Breast epithelium (tissue), 3 donors: Measurements from ENCODE around the gene RAB7A.

Experiments used
- CTCF ChIP-seq, 3 donors: fragments of 450-650 bp; IDR thresholded peaks; one replicate each; pipeline ENCODE4 v1.5.1; 2016 to 2017; ENCODE audit warnings: antibody characterized with exemption in 3 of 3, mild to moderate bottlenecking in 3 of 3, moderate library complexity in 3 of 3
- POLR2A ChIP-seq: fragments of 450-650 bp; IDR thresholded peaks from one replicate; pipeline ENCODE4 v1.6.1; 2016; ENCODE audit warnings: antibody characterized with exemption, mild to moderate bottlenecking, moderate library complexity
- POLR2AphosphoS5 ChIP-seq, 3 donors: sonication (generic); formaldehyde crosslinking; IDR thresholded peaks; one replicate each; pipeline ENCODE4 v1.6.1; 2017; ENCODE audit warnings: antibody characterized with exemption in 3 of 3

DNA sequence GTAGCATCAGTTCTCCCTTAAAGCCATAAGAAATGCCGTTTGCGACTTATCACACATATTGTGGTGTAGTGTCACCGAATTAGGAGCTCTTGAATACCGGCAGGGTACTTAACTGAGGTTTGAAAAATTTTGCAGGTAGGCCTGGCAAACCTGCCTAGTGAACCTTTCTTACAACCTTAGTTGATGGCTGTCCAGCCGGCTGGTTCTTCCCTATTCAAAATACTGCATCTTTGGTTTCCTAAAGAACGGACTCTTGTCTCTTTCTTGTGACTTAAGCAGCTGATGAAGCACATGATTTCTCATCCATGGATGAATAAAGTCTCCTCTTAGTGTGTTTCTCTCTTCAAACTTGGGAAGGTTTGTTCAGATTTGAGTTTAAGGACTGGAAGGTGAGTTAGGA is 1.5 kb downstream of the RAB7A start:
- no peak for TF ChIP-seq CTCF (IDR thresholded peaks at IDR 0.05)
- no peak for TF ChIP-seq POLR2A
- TF ChIP-seq POLR2AphosphoS5 (IDR thresholded peaks at IDR 0.05), result no peak
